ENCODE measurements around the gene FFAR1.

Gene FFAR1

GRCh38 chr19:35392742-35393715, 45.3 kb downstream of the FFAR1 start:
- DNase-seq (ENCODE audit: low read depth in 2 of 2) = no peak

GRCh38 chr19:35395382-35396199, 47.9 kb downstream of the FFAR1 start:
- DNase-seq (ENCODE audit: low read depth in 2 of 2) = no peak

GRCh38 chr19:35396240-35396885, 48.7 kb downstream of the FFAR1 start:
- DNase-seq (ENCODE audit: low read depth in 2 of 2) = no peak

- DNase-seq (ENCODE audit: low read depth in 2 of 2) = no peak
Observed at GRCh38 chr19:35397064-35397463, 49.4 kb downstream of the FFAR1 start.
